Kidney epithelial cell (primary cell): Measurements from ENCODE around the gene MLIP. TPM values are rescaled to one million over a fixed set of nuclear protein-coding genes. Genes with fewer than 3 reads are reported as not detected.

ENCODE experiments used
- DNase-seq: peaks from one replicate; pipeline ENCODE4 v3.0.0-alpha.2; 2010; ENCODE audit warnings: low read depth
- H3K27me3 ChIP-seq: 2 replicates; pipeline ENCODE4 v1.6.0; 2011; ENCODE audit warnings: low read length; ENCODE audit not compliant: control insufficient read depth, insufficient read depth
- H3K36me3 ChIP-seq: 2 replicates; pipeline ENCODE4 v1.5.1; 2011; ENCODE audit warnings: low read length; ENCODE audit not compliant: control insufficient read depth, insufficient read depth
- H3K4me3 ChIP-seq: 2 replicates; pipeline ENCODE4 v1.5.1; 2011; ENCODE audit warnings: low read depth, mild to moderate bottlenecking, control low read depth, low read length
- total RNA-seq: library from RNA; depleted of rRNA; stranded (reverse); fragments of >200 nt; gene quantifications from 2 replicates; pipeline ENCODE4 v1.2.3, GENCODE V29; 2015
- TF ChIP-seq, protein P1 (sequence below): IDR thresholded peaks from 2 replicates; pipeline ENCODE4 v1.5.1; 2011; ENCODE audit warnings: mild to moderate bottlenecking, moderate library complexity, low read length, control low read depth, inconsistent platforms; ENCODE audit not compliant: insufficient read depth, poor library complexity, severe bottlenecking

MLIP gene
- total RNA-seq, 1 donor from 2014 or later, result not detected

DNA sequence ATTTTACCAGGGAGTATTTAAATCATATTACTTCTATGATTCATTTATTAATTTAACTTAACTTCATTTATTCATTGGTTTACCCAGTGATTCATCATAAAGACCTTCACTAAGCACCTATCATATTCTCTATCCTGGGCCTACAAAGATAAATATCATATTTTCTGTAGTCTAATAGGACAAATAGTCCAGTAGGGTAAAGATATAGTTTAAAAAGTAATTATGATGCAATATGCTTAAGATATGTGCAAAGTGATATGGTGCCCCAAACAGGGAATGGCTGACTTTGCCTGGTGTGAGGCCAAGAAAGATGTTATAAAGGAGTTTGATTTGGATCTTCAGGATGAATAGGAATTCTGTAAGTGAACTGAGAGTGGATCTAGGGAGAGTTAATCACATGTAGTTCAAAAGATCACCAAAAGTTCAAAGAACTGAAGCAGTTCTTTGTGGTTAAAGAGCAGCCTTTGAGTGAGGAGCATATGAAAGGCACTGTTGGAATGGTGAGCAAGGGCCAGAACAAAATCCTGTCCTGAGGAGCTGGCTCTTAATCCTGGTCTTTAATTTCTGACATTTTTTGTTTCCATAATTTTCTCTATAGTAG is 45.5 kb downstream of the MLIP start:
- no peak for DNase-seq
- no peak overlapping the region for H3K4me3 ChIP-seq
- H3K27me3 ChIP-seq, result no peaks in the 10 kb centered on the region
- H3K36me3 ChIP-seq, result no peaks in the 10 kb centered on the region
- TF ChIP-seq, protein P1, sequence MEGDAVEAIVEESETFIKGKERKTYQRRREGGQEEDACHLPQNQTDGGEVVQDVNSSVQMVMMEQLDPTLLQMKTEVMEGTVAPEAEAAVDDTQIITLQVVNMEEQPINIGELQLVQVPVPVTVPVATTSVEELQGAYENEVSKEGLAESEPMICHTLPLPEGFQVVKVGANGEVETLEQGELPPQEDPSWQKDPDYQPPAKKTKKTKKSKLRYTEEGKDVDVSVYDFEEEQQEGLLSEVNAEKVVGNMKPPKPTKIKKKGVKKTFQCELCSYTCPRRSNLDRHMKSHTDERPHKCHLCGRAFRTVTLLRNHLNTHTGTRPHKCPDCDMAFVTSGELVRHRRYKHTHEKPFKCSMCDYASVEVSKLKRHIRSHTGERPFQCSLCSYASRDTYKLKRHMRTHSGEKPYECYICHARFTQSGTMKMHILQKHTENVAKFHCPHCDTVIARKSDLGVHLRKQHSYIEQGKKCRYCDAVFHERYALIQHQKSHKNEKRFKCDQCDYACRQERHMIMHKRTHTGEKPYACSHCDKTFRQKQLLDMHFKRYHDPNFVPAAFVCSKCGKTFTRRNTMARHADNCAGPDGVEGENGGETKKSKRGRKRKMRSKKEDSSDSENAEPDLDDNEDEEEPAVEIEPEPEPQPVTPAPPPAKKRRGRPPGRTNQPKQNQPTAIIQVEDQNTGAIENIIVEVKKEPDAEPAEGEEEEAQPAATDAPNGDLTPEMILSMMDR, result no peak

DNA sequence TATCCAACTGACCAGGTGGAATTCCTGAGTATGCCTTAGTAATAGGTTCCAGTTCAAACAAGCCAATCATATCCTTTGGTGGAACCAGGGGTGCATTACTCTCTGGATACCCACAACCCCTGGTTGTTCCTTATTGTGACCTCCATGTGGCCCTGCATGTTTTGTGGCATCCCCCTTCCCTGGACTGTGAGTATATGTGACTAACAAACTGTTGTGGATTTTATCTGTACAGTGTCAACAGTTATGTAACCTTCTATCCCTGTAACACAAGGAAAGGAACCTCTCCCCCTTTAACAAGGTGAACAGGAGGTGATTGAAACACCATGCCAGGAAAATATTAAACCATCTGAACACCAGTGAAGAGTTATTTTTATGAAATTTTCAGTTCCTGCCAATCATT is 46.2 kb downstream of the MLIP start:
- H3K4me3 ChIP-seq, result no peak overlapping the region
- H3K27me3 ChIP-seq, result no peaks in the 10 kb centered on the region
- no peaks in the 10 kb centered on the region for H3K36me3 ChIP-seq
- no peak for DNase-seq
- TF ChIP-seq, protein P1, result no peak

DNA sequence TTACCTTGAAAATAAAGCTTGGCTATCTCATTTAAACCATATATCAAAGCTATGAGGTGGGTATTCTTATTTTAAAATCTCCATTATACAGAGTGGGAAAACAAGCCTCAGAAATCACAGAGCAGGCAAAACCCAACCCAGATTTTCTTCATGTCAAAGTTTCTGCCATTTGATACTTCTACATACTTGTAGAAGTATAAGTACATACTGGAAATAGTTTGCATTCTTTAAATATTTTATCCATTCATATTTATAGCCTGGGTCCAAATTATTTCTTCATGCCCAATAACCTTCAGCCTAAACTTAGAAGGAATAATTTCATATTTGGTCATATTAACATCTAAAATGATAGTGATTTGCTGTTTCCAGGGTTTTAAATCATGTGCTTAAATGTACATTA is 61.8 kb downstream of the MLIP start:
- H3K36me3 ChIP-seq, result no peaks in the 10 kb centered on the region
- DNase-seq, result no peak
- H3K27me3 ChIP-seq, result no peaks in the 10 kb centered on the region
- TF ChIP-seq, protein P1, result no peak
- H3K4me3 ChIP-seq, result no peak overlapping the region

GRCh38 chr6:54179152-54179551 is 67.9 kb downstream of the MLIP start:
- TF ChIP-seq, protein P1, result no peak
- Histone ChIP-seq H3K27me3 (no peaks in the 10 kb centered on the region), H3K36me3 (no peaks in the 10 kb centered on the region), H3K4me3 (no peak overlapping the region)
- DNase-seq, result no peak

GRCh38 chr6:54183616-54184015 is 72.4 kb downstream of the MLIP start:
- Histone ChIP-seq H3K4me3 (no peak overlapping the region), H3K27me3 (no peaks in the 10 kb centered on the region), H3K36me3 (no peaks in the 10 kb centered on the region)
- DNase-seq, result no peak
- TF ChIP-seq, protein P1, result no peak

DNA sequence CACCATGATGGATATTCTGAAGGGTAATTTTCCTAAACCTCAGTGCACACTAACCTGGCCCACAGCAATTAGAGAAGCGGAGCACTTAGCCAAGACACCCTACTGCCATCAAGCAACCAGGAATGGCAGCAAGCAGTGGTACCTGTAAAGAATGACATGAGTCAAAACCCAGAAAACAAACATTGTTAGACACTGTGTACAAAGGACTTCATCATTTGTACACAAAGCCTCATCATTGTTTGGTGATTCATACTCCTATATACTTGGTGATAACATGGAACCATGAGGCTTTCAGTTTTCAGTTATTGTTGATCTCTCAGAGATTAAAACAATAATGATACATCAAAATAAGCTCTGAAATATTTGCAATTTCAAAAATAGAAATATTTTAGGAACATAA is 74.6 kb downstream of the MLIP start:
- H3K36me3 ChIP-seq, result no peaks in the 10 kb centered on the region
- H3K4me3 ChIP-seq, result no peak overlapping the region
- no peaks in the 10 kb centered on the region for H3K27me3 ChIP-seq
- DNase-seq, result no peak
- TF ChIP-seq, protein P1, result no peak
